Loucy (cell line): ENCODE data around the gene MALL.
"Not testable (repeated sequence)": the region's sequence is repeated elsewhere in the genome, so short reads cannot be mapped to it uniquely, and the experiment has no call there.

ENCODE experiments used
- EZH2phosphoT487 ChIP-seq: fragments of 200-600 bp; IDR thresholded peaks from 2 replicates; pipeline ENCODE4 v1.6.1; 2018; ENCODE audit warnings: antibody characterized with exemption, mild to moderate bottlenecking, moderate library complexity, borderline replicate concordance
- TF ChIP-seq, protein P1 (sequence below): fragments of 200-600 bp; sonication (generic); conservative IDR thresholded peaks from 2 replicates; pipeline ENCODE4 v1.5.1; 2014; ENCODE audit warnings: mild to moderate bottlenecking, antibody characterized with exemption, low read length

DNA sequence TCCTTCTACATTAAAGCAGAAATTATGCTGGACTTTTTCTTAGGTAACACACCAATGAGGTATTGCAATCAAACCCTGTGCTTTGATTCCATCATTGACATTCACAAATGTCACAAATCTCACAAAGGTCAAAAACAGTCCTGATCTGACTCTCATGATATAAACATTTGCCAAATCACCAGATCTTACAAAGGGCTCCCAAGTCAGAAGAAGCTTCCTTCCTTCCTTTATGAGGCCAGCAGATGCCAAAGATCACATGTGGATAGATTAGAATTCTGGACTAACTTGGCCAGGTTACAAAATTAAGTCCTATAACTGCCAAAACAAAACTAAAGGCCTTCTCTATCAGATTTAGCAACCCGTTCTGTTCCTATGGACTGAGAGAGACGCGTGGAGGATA, 53.3 kb downstream of the MALL start:
- TF ChIP-seq, protein P1, sequence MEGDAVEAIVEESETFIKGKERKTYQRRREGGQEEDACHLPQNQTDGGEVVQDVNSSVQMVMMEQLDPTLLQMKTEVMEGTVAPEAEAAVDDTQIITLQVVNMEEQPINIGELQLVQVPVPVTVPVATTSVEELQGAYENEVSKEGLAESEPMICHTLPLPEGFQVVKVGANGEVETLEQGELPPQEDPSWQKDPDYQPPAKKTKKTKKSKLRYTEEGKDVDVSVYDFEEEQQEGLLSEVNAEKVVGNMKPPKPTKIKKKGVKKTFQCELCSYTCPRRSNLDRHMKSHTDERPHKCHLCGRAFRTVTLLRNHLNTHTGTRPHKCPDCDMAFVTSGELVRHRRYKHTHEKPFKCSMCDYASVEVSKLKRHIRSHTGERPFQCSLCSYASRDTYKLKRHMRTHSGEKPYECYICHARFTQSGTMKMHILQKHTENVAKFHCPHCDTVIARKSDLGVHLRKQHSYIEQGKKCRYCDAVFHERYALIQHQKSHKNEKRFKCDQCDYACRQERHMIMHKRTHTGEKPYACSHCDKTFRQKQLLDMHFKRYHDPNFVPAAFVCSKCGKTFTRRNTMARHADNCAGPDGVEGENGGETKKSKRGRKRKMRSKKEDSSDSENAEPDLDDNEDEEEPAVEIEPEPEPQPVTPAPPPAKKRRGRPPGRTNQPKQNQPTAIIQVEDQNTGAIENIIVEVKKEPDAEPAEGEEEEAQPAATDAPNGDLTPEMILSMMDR: not testable (repeated sequence)
- TF ChIP-seq EZH2phosphoT487: not testable (repeated sequence)
